HepG2 (cell line): ENCODE results near the gene CRIM1. TPM values are rescaled to one million over a fixed set of nuclear protein-coding genes. Genes with fewer than 3 reads are reported as not detected.

Experiments used
- ARNTL ChIP-seq: sonication (generic); formaldehyde crosslinking; IDR thresholded peaks from 2 replicates; pipeline ENCODE4 v1.4.0; 2020; ENCODE audit warnings: mild to moderate bottlenecking, missing genetic modification reagents
- GFI1 ChIP-seq: sonication (generic); formaldehyde crosslinking; IDR thresholded peaks from 2 replicates; pipeline ENCODE4 v1.5.0; 2020; ENCODE audit warnings: missing genetic modification reagents, mild to moderate bottlenecking, borderline replicate concordance
- HNF4G ChIP-seq, 2 experiments: sonication (generic) in 1 of 2; formaldehyde crosslinking in 1 of 2; IDR thresholded peaks; 2 replicates each; pipeline versions ENCODE4 v1.4.0 to v1.6.1; 2011 to 2020; ENCODE audit warnings: borderline replicate concordance in 2 of 2, low read depth in 2 of 2, mild to moderate bottlenecking in 2 of 2, low read length in 1 of 2, missing genetic modification reagents in 1 of 2, moderate library complexity in 1 of 2
- LCORL ChIP-seq, 2 experiments: fragments of 450-650 bp in 1 of 2; sonication (generic) in 1 of 2; formaldehyde crosslinking in 1 of 2; IDR thresholded peaks; 2 replicates each; pipeline versions ENCODE4 v1.5.0 to v1.6.1; 2017 to 2020; ENCODE audit warnings: antibody characterized with exemption in 1 of 2, missing genetic modification reagents in 1 of 2
- MBNL3 ChIP-seq: fragments of 250-450 bp; sonication (Bioruptor Pico); conservative IDR thresholded peaks from 2 replicates; pipeline ENCODE4 v1.8.0; 2022; ENCODE audit warnings: mild to moderate bottlenecking, inconsistent platforms
- MTF1 ChIP-seq: sonication (generic); formaldehyde crosslinking; IDR thresholded peaks from 2 replicates; pipeline ENCODE4 v1.5.0; 2020; ENCODE audit warnings: missing genetic modification reagents
- NR2C2 ChIP-seq: sonication (generic); formaldehyde crosslinking; IDR thresholded peaks from 2 replicates; pipeline ENCODE4 v1.4.0; 2020; ENCODE audit warnings: missing genetic modification reagents, mild to moderate bottlenecking, moderate library complexity, borderline replicate concordance
- PHF8 ChIP-seq: sonication (generic); formaldehyde crosslinking; IDR thresholded peaks from 2 replicates; pipeline ENCODE4 v1.5.0; 2020; ENCODE audit warnings: missing genetic modification reagents
- PPARG ChIP-seq: conservative IDR thresholded peaks from 2 replicates; pipeline ENCODE4 v1.6.1; 2016; ENCODE audit warnings: missing biosample characterization, missing genetic modification reagents
- RAD51 ChIP-seq: fragments of 450-650 bp; IDR thresholded peaks from 2 replicates; pipeline ENCODE4 v1.6.1; 2016; ENCODE audit warnings: borderline replicate concordance
- SAP130 ChIP-seq: IDR thresholded peaks from 2 replicates; pipeline ENCODE4 v1.6.1; 2016; ENCODE audit warnings: low read depth
- STAT5B ChIP-seq: sonication (generic); formaldehyde crosslinking; IDR thresholded peaks from 2 replicates; pipeline ENCODE4 v1.4.0; 2020; ENCODE audit warnings: missing genetic modification reagents
- ZNF207 ChIP-seq: fragments of 450-650 bp; IDR thresholded peaks from 2 replicates; pipeline ENCODE4 v1.6.1; 2016; ENCODE audit warnings: antibody characterized with exemption, borderline replicate concordance
- ZNF317 ChIP-seq: sonication (generic); formaldehyde crosslinking; IDR thresholded peaks from 2 replicates; pipeline ENCODE4 v1.5.0; 2020; ENCODE audit warnings: mild to moderate bottlenecking, missing genetic modification reagents
- polyA plus RNA-seq, 8 experiments: library from polyadenylated mRNA; depleted of rRNA in 3 of 8; stranded (reverse) in 7 of 8; unstranded in 1 of 8; fragments of >200 nt; fragmentation: Illumina TruSeq in 4 of 8; extraction: Trizol in 4 of 8; gene quantifications; 2 replicates each; pipeline versions ENCODE4 v1.2.1 to v1.2.3, GENCODE V29; 2011 to 2016; ENCODE audit warnings: low read depth in 4 of 8, missing spikeins in 1 of 8, mixed read lengths in 1 of 8; ENCODE audit not compliant: insufficient read depth in 1 of 8
- total RNA-seq, 5 experiments: library from RNA; depleted of rRNA; stranded (reverse); fragments of >200 nt; fragmentation: Illumina TruSeq; extraction: Trizol; gene quantifications; 2 replicates each; pipeline ENCODE4 v1.2.3, GENCODE V29; 2016; ENCODE audit warnings: low read depth in 1 of 5
- TF ChIP-seq, protein P1 (sequence below), 2 experiments: sonication (generic) in 1 of 2; formaldehyde crosslinking in 1 of 2; IDR thresholded peaks; 2 replicates each; pipeline versions ENCODE4 v1.4.0 to v1.6.1; 2016 to 2020; ENCODE audit warnings: borderline replicate concordance in 1 of 2, low read depth in 1 of 2, mild to moderate bottlenecking in 1 of 2, missing genetic modification reagents in 1 of 2
- TF ChIP-seq, protein P2 (sequence below): sonication (generic); formaldehyde crosslinking; IDR thresholded peaks from 2 replicates; pipeline ENCODE4 v1.8.0; 2022; ENCODE audit warnings: missing genetic modification reagents, mild to moderate bottlenecking, inconsistent platforms, borderline replicate concordance
- TF ChIP-seq, protein P3 (sequence below): sonication (generic); formaldehyde crosslinking; IDR thresholded peaks from 2 replicates; pipeline ENCODE4 v1.8.0; 2022; ENCODE audit warnings: low read depth, missing genetic modification reagents

Gene CRIM1
- total and polyA plus RNA-seq, 2 of the 13 experiments (the other 11 are each of a cell fraction or from before 2014, with no cell fraction given), result 39.1 to 69.9 TPM

DNA sequence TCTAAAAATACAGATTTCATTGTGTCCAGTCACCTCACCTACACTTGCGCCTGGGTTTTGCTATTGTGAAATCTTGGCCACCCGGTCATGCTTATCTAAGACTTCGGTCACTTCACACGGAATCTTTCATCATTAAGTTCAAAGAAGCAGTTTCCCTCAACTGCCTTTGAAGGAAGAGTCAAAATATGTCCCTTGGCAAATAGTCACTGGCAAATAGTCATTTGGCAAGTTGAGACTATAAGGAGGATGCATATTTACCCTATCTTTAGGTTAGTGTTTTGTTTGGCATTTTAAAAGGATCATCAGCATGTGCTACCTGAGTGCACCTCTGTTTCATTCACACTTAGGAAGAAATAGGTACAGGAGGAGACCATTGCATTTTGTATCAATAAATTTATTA lies 146.5 kb downstream of the CRIM1 start (continued):
- TF ChIP-seq GFI1 (CRISPR knock-in tag) (peak; percentile 93), PPARG (peak; percentile 75), HNF4G (IDR thresholded peaks at IDR 0.05; ENCODE audit: borderline replicate concordance, low read depth, low read length) (peak; percentile 80), HNF4G (CRISPR knock-in tag; IDR thresholded peaks at IDR 0.05; ENCODE audit: borderline replicate concordance, low read depth) (no peak), NR2C2 (CRISPR knock-in tag) (peak; percentile 77; the same call in 1 of the 2 replicates), SAP130 (peak; percentile 89), ZNF317 (CRISPR knock-in tag) (0 out of 2 replicates have a peak, but pooled peaks have one; percentile 52), PHF8 (peak; percentile 37; the same call in 1 of the 2 replicates), MBNL3 (CRISPR knock-in tag) (no peak), LCORL (IDR thresholded peaks at IDR 0.05) (peak; percentile 56; the same call in 1 of the 2 replicates), LCORL (CRISPR knock-in tag; IDR thresholded peaks at IDR 0.05) (peak; percentile 85), ARNTL (peak; percentile 84), ZNF207 (no peak), STAT5B (CRISPR knock-in tag) (peak; percentile 86; the same call in 1 of the 2 replicates), MTF1 (CRISPR knock-in tag) (no peak), RAD51 (no peak)
- TF ChIP-seq, protein P1, sequence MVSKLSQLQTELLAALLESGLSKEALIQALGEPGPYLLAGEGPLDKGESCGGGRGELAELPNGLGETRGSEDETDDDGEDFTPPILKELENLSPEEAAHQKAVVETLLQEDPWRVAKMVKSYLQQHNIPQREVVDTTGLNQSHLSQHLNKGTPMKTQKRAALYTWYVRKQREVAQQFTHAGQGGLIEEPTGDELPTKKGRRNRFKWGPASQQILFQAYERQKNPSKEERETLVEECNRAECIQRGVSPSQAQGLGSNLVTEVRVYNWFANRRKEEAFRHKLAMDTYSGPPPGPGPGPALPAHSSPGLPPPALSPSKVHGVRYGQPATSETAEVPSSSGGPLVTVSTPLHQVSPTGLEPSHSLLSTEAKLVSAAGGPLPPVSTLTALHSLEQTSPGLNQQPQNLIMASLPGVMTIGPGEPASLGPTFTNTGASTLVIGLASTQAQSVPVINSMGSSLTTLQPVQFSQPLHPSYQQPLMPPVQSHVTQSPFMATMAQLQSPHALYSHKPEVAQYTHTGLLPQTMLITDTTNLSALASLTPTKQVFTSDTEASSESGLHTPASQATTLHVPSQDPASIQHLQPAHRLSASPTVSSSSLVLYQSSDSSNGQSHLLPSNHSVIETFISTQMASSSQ (IDR thresholded peaks at IDR 0.05; ENCODE audit: low read depth), result peak; percentile 83
- TF ChIP-seq, protein P1 (CRISPR knock-in tag; IDR thresholded peaks at IDR 0.05; ENCODE audit: borderline replicate concordance), result peak; percentile 93
- TF ChIP-seq, protein P2, sequence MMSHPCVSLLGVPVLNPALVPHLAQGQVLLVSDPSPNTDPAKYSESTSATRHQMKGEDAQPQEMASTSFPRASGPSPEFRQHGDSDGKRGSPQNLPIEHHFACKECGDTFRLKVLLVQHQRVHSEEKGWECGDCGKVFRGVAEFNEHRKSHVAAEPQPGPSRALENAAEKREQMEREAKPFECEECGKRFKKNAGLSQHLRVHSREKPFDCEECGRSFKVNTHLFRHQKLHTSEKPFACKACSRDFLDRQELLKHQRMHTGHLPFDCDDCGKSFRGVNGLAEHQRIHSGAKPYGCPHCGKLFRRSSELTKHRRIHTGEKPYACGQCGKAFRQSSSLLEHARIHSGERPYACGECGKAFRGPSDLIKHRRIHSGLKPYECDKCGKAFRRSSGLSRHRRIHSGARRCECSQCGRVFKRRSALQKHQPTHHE (CRISPR knock-in tag), result no peak; the same call in 1 of the 2 replicates
- TF ChIP-seq, protein P3, sequence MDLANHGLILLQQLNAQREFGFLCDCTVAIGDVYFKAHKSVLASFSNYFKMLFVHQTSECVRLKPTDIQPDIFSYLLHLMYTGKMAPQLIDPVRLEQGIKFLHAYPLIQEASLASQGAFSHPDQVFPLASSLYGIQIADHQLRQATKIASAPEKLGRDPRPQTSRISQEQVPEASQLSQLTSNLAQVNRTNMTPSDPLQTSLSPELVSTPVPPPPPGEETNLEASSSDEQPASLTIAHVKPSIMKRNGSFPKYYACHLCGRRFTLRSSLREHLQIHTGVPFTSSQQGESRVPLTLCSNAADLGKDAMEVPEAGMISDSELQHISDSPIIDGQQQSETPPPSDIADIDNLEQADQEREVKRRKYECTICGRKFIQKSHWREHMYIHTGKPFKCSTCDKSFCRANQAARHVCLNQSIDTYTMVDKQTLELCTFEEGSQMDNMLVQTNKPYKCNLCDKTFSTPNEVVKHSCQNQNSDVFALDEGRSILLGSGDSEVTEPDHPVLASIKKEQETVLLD (CRISPR knock-in tag), result no peak
